ENCODE results near the gene HNRNPL.
A peak's percentile ranks its signal among the peaks of the same experiment; 100 is the strongest.
"Not testable (repeated sequence)": the region's sequence is repeated elsewhere in the genome, so short reads cannot be mapped to it uniquely, and the experiment has no call there.

HNRNPL gene

GRCh38 chr19:38830039-38830733, 19.6 kb downstream of the HNRNPL start:
- no peak for DNase-seq (ENCODE audit: low read depth, low spot score)

GRCh38 chr19:38829203-38829602, 20.6 kb downstream of the HNRNPL start:
- DNase-seq (ENCODE audit: low read depth, low spot score): not testable (repeated sequence)

- no peak for DNase-seq (ENCODE audit: low read depth, low spot score)
Observed at GRCh38 chr19:38826856-38827551, 22.8 kb downstream of the HNRNPL start.

- not testable (repeated sequence) for DNase-seq (ENCODE audit: low read depth, low spot score)
Observed at GRCh38 chr19:38825936-38826335, 23.9 kb downstream of the HNRNPL start.

- not testable (repeated sequence) for DNase-seq (ENCODE audit: low read depth, low spot score)
Observed at GRCh38 chr19:38821230-38821825, 28.5 kb downstream of the HNRNPL start.

- peak; percentile 78 for DNase-seq (ENCODE audit: low read depth, low spot score)
Observed at GRCh38 chr19:38819231-38819920, 30.4 kb downstream of the HNRNPL start.

GRCh38 chr19:38817081-38817480, 32.7 kb downstream of the HNRNPL start:
- no peak for DNase-seq (ENCODE audit: low read depth, low spot score)

- no peak for DNase-seq (ENCODE audit: low read depth, low spot score)
Observed at GRCh38 chr19:38816131-38816750, 33.5 kb downstream of the HNRNPL start.

GRCh38 chr19:38815059-38816001, 34.5 kb downstream of the HNRNPL start:
- no peak for DNase-seq (ENCODE audit: low read depth, low spot score)

GRCh38 chr19:38813932-38814331, 35.9 kb downstream of the HNRNPL start:
- not testable (repeated sequence) for DNase-seq (ENCODE audit: low read depth, low spot score)

GRCh38 chr19:38813323-38813722, 36.5 kb downstream of the HNRNPL start:
- no peak for DNase-seq (ENCODE audit: low read depth, low spot score)

GRCh38 chr19:38812841-38813320, 36.9 kb downstream of the HNRNPL start, which contains the start of gene LGALS4:
TSS of gene LGALS4 (minus strand) at chr19:38812945. CDS start at chr19:38812886, 59 bp downstream.
- no peak for DNase-seq (ENCODE audit: low read depth, low spot score)

GRCh38 chr19:38812009-38812840, 37.6 kb downstream of the HNRNPL start:
- DNase-seq (ENCODE audit: low read depth, low spot score): no peak

- no peak for DNase-seq (ENCODE audit: low read depth, low spot score)
Observed at GRCh38 chr19:38809592-38810252, 40.1 kb downstream of the HNRNPL start.

- DNase-seq (ENCODE audit: low read depth, low spot score): no peak
Observed at GRCh38 chr19:38808741-38809140, 41.0 kb downstream of the HNRNPL start.

- DNase-seq (ENCODE audit: low read depth, low spot score): not testable (repeated sequence)
Observed at GRCh38 chr19:38807374-38808098, 42.2 kb downstream of the HNRNPL start.

GRCh38 chr19:38806371-38806770, 43.4 kb downstream of the HNRNPL start:
- DNase-seq (ENCODE audit: low read depth, low spot score): no peak

- no peak for DNase-seq (ENCODE audit: low read depth, low spot score)
Observed at GRCh38 chr19:38805180-38805579, 44.6 kb downstream of the HNRNPL start.
